Neural cell (in vitro differentiated cells): Measurements from ENCODE around the gene PLEKHM3.

Experiments
- EP300 ChIP-seq: fragments of 450-650 bp; conservative IDR thresholded peaks from 2 replicates; pipeline ENCODE4 v1.6.1; 2014; ENCODE audit warnings: antibody characterized with exemption, mild to moderate bottlenecking, moderate library complexity; ENCODE audit not compliant: poor library complexity, severe bottlenecking
- RAD21 ChIP-seq: fragments of 450-650 bp; conservative IDR thresholded peaks from 2 replicates; pipeline ENCODE4 v1.6.1; 2014; ENCODE audit warnings: antibody characterized with exemption, mild to moderate bottlenecking, moderate library complexity

DNA sequence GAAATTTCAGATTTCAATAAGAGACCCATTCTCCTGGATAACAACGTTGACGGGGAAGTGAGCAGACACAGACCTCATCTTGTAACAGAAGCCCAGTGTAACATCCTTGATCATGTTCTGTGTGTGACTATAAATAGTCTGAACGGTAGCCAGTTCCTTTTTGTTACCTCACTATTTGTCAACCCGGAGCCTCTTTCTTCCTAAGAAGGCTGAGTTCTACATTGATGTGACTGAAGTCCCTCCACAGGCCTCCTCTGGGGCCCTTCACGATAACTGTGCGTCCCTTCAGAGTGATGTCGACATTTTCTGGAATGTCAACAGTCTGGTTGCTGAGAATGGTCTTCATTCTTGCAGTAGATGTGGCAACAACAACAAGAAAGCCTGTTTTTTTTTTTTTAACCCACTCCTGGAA, 6.3 kb upstream of the PLEKHM3 start:
- TF ChIP-seq RAD21 = no peak
- TF ChIP-seq EP300 = no peak
